GM12891 (cell line): ENCODE data around the gene AGPS.
"Not testable (repeated sequence)": the region's sequence is repeated elsewhere in the genome, so short reads cannot be mapped to it uniquely, and the experiment has no call there.

Experiments
- POLR2A ChIP-seq: IDR thresholded peaks from 2 replicates; pipeline ENCODE4 v1.6.1; 2011; ENCODE audit warnings: low read depth, low read length, control low read depth
- POLR2AphosphoS5 ChIP-seq: IDR thresholded peaks from 2 replicates; pipeline ENCODE4 v1.6.1; 2011; ENCODE audit warnings: low read depth, low read length, control low read depth
- SPI1 ChIP-seq: IDR thresholded peaks from 2 replicates; pipeline ENCODE4 v1.6.1; 2011; ENCODE audit warnings: low read depth, low read length, control low read depth
- TAF1 ChIP-seq: IDR thresholded peaks from 2 replicates; pipeline ENCODE4 v1.6.1; 2011; ENCODE audit warnings: low read depth, low read length, control low read depth

- TF ChIP-seq SPI1, POLR2AphosphoS5, TAF1, POLR2A: not testable (repeated sequence)
These were observed 35.4 kb downstream of the AGPS start for GRCh38 chr2:177427936-177428335.
